AG10803 (cell line): Measurements from ENCODE around the gene AHI1.
"Not testable (repeated sequence)": the region's sequence is repeated elsewhere in the genome, so short reads cannot be mapped to it uniquely, and the experiment has no call there.

ENCODE experiments used
- DNase-seq: peaks from one replicate; pipeline ENCODE4 v3.0.0; 2010; ENCODE audit warnings: low read depth
- H3K4me3 ChIP-seq: 2 replicates; pipeline ENCODE4 v1.5.1; 2011; ENCODE audit warnings: mild to moderate bottlenecking, low read length, control low read depth
- CTCF ChIP-seq: conservative IDR thresholded peaks from 2 replicates; pipeline ENCODE4 v1.5.1; 2011; ENCODE audit warnings: mild to moderate bottlenecking, low read length, control low read depth, inconsistent platforms

AHI1 gene

GRCh38 chr6:135380793-135381192 is 116.7 kb downstream of the AHI1 start:
- H3K4me3 ChIP-seq: no peak overlapping the region
- no peak for TF ChIP-seq CTCF
- DNase-seq: no peak

GRCh38 chr6:135379647-135380046 is 117.9 kb downstream of the AHI1 start:
- no peak for TF ChIP-seq CTCF
- no peak for DNase-seq
- no peak overlapping the region for H3K4me3 ChIP-seq

GRCh38 chr6:135372758-135373157 is 124.8 kb downstream of the AHI1 start:
- TF ChIP-seq CTCF: no peak
- no peak overlapping the region for H3K4me3 ChIP-seq
- DNase-seq: peak; percentile 0

GRCh38 chr6:135363622-135364021 is 133.9 kb downstream of the AHI1 start:
- not testable (repeated sequence) for H3K4me3 ChIP-seq, DNase-seq

GRCh38 chr6:135362124-135362523 is 135.4 kb downstream of the AHI1 start:
- TF ChIP-seq CTCF: no peak
- DNase-seq: no peak
- no peak overlapping the region for H3K4me3 ChIP-seq

- DNase-seq: no peak
- no peak overlapping the region for H3K4me3 ChIP-seq
- TF ChIP-seq CTCF: no peak
These were observed 137.3 kb downstream of the AHI1 start for GRCh38 chr6:135360222-135360621.

- no peak for TF ChIP-seq CTCF
- no peak overlapping the region for H3K4me3 ChIP-seq
- DNase-seq: peak; percentile 21
These were observed 138.6 kb downstream of the AHI1 start for GRCh38 chr6:135358985-135359384.

GRCh38 chr6:135358251-135358821 is 139.2 kb downstream of the AHI1 start:
- H3K4me3 ChIP-seq: no peak overlapping the region
- TF ChIP-seq CTCF: no peak
- peak; percentile 93 for DNase-seq
